Naive B cell (primary cell): Measurements from ENCODE around the gene MYO3B. TPM values are rescaled to one million over a fixed set of nuclear protein-coding genes. Genes with fewer than 3 reads are reported as not detected.

Experiments
- ATAC-seq, 2 donors: fragments of 150-1000 bp; cut with Tn5 transposase; 2 replicates each; pipeline ENCODE4 v1.10.0; 2021; ENCODE audit warnings: low read depth in 2 of 2, mild to moderate bottlenecking in 2 of 2, moderate library complexity in 2 of 2
- DNase-seq: peaks from one replicate; pipeline ENCODE4 v3.0.0; 2022
- H3K27ac Mint-ChIP-seq, 6 donors: one replicate each; pipeline ENCODE4 v1.8.0; 2020 to 2022; ENCODE audit warnings: mild to moderate bottlenecking in 6 of 6, mixed read lengths in 6 of 6, moderate library complexity in 5 of 6, inconsistent platforms in 2 of 6
- H3K27me3 Mint-ChIP-seq, 3 donors: one replicate each; pipeline ENCODE4 v1.8.0; 2021 to 2022; ENCODE audit warnings: mixed read lengths in 3 of 3, mild to moderate bottlenecking in 1 of 3
- H3K36me3 Mint-ChIP-seq, 2 donors: one replicate each; pipeline ENCODE4 v1.8.0; 2020 to 2022; ENCODE audit warnings: mixed read lengths in 2 of 2, inconsistent platforms in 1 of 2, mild to moderate bottlenecking in 1 of 2
- H3K4me1 Mint-ChIP-seq, 3 donors: one replicate each; pipeline ENCODE4 v1.8.0; 2020 to 2022; ENCODE audit warnings: mixed read lengths in 3 of 3, inconsistent platforms in 1 of 3, mild to moderate bottlenecking in 1 of 3, moderate library complexity in 1 of 3
- H3K4me3 Mint-ChIP-seq, 8 donors: one replicate each; pipeline ENCODE4 v1.8.0; 2020 to 2022; ENCODE audit warnings: mild to moderate bottlenecking in 8 of 8, mixed read lengths in 8 of 8, moderate library complexity in 8 of 8, inconsistent platforms in 2 of 8
- H3K9me3 Mint-ChIP-seq, 7 donors: one replicate each; pipeline ENCODE4 v1.8.0; 2020 to 2022; ENCODE audit warnings: mixed read lengths in 7 of 7, mild to moderate bottlenecking in 5 of 7, inconsistent platforms in 2 of 7, moderate library complexity in 1 of 7
- polyA plus RNA-seq, 6 donors: library from polyadenylated mRNA; unstranded; fragments of 300-500 nt; fragmentation: Illumina TruSeq; gene quantifications; one replicate each; pipeline ENCODE4 v1.2.3, GENCODE V29; 2021; ENCODE audit warnings: low read depth in 6 of 6

MYO3B gene
- polyA plus RNA-seq, 6 donors from 2014 or later, result not detected

- H3K27me3 Mint-ChIP-seq, result peaks cover 6 to 16% (median 13%) of the 10 kb centered on the region in 3 donors
- peaks cover 0 to 4% (median 0%) of the 10 kb centered on the region in 7 donors for H3K9me3 Mint-ChIP-seq
- no peak overlapping the region for H3K4me3 Mint-ChIP-seq
Measured at GRCh38 chr2:170492010-170492409, 314.1 kb downstream of the MYO3B start.

GRCh38 chr2:170493426-170494097, 315.6 kb downstream of the MYO3B start:
- no peaks in the 10 kb centered on the region for H3K4me1 Mint-ChIP-seq
- no peak overlapping the region for H3K27ac Mint-ChIP-seq

More at GRCh38 chr2:170492010-170492409, 314.1 kb downstream of the MYO3B start:
- Mint-ChIP-seq H3K4me1 (no peaks in the 10 kb centered on the region), H3K36me3 (no peaks in the 10 kb centered on the region), H3K27ac (no peak overlapping the region)
- ATAC-seq, result no peak
- DNase-seq, result no peak

DNA sequence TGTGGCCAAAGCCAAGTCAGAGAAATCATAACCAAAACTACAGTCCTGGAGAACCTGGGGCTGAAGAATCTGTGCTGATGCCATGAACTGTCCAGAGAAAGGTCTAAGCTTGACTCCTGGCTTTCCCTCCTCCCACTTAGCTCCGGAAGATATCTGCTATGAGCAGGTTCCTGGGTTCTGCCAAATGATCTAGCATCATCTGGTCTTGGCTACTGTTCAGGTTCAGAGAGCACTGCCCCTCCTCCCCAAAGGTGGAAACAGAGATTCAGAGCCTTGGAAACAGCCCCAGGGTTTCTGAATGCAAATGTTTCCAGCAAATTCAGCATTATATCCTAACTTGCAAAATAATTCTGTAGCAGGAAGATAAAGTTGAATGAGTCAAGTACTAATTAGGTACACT, 317.9 kb downstream of the MYO3B start:
- H3K27ac Mint-ChIP-seq, result no peak overlapping the region
- no peak for ATAC-seq
- no peaks in the 10 kb centered on the region for H3K4me1 Mint-ChIP-seq
- no peaks in the 10 kb centered on the region for H3K36me3 Mint-ChIP-seq
- H3K4me3 Mint-ChIP-seq, result no peak overlapping the region
- H3K9me3 Mint-ChIP-seq, result no peaks in the 10 kb centered on the region
- H3K27me3 Mint-ChIP-seq, result peaks cover 6 to 19% (median 8%) of the 10 kb centered on the region in 3 donors
- DNase-seq, result no peak

More at GRCh38 chr2:170493426-170494097, 315.6 kb downstream of the MYO3B start:
- Mint-ChIP-seq H3K9me3 (peaks cover 0 to 4% (median 0%) of the 10 kb centered on the region in 7 donors), H3K4me3 (no peak overlapping the region), H3K27me3 (peaks cover 6 to 16% (median 13%) of the 10 kb centered on the region in 3 donors), H3K36me3 (no peaks in the 10 kb centered on the region)
- ATAC-seq (no peak), DNase-seq (no peak)

DNA sequence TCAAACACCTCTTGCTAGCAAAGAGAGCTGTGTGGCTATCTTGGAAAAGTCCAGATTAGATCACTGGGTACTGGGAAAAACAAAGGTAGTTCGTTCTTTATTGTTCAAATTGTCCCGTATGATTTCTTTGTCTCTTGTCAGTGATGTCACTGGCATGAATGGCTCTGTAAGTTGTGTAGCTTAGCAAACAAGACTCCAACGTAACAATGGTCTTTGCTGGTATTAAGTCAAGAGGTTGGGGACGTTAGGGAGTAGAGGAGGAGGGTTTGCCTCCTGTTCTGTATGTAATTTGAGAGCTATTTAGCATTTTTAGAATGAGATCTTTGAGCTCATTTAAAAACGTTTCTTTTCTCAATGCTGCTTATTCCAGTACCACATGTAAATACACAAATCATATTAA, 320.7 kb downstream of the MYO3B start:
- Mint-ChIP-seq H3K27ac (no peak overlapping the region), H3K36me3 (no peaks in the 10 kb centered on the region), H3K4me3 (no peak overlapping the region), H3K4me1 (no peaks in the 10 kb centered on the region), H3K27me3 (peaks cover 0 to 12% (median 5%) of the 10 kb centered on the region in 3 donors), H3K9me3 (peaks cover 0 to 1% (median 0%) of the 10 kb centered on the region in 7 donors)
- ATAC-seq (no peak), DNase-seq (no peak)

DNA sequence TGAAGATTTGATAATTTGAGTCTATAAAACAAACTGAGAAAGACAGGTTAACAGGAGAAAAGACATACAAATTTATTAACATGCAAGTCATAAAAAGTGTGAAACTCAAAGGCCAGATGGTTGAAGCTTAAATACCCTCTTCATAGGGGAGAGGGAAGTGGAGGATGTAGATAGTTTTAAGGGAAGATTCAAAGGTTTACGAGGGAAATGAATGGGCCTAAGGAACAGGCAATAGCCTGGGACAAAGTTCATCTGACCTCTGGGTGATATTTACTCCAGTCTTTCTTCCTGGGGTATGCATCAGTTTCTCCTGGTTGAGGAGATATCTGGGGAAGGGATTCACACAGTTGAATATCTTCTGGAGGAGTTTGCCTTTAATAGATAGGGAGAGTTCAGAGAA, 322.2 kb downstream of the MYO3B start:
- Mint-ChIP-seq H3K4me3 (no peak overlapping the region), H3K9me3 (peaks cover 0 to 1% (median 0%) of the 10 kb centered on the region in 7 donors), H3K27me3 (peaks cover 0 to 12% (median 5%) of the 10 kb centered on the region in 3 donors), H3K36me3 (no peaks in the 10 kb centered on the region), H3K27ac (no peak overlapping the region), H3K4me1 (no peaks in the 10 kb centered on the region)
- ATAC-seq (no peak), DNase-seq (no peak)

DNA sequence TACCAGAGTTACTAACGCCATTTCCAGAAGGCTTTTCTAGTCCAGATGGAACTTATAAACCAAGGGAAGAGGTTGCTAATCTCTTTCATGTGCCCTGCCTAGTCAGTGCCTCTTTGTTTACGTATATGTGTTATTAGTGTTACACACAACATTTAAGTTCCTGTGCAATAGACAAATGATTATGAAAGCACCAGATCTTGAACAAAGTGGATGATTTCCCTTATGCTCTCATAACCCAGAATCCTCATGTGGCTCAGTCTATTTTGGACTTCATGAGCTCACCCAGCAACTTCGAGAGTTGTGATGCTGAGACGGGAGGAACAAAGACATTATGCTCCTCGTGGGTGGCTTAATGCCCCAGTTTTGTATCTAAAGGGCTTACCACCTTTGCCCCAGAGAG, 322.8 kb downstream of the MYO3B start:
- no peak overlapping the region for H3K4me3 Mint-ChIP-seq
- no peak overlapping the region for H3K27ac Mint-ChIP-seq
- peaks cover 0 to 1% (median 0%) of the 10 kb centered on the region in 7 donors for H3K9me3 Mint-ChIP-seq
- peaks cover 4 to 13% (median 7%) of the 10 kb centered on the region in 3 donors for H3K27me3 Mint-ChIP-seq
- ATAC-seq (no peak), DNase-seq (no peak)
- H3K36me3 Mint-ChIP-seq, result no peaks in the 10 kb centered on the region
- H3K4me1 Mint-ChIP-seq, result peaks cover 0 to 2% (median 1%) of the 10 kb centered on the region in 3 donors

DNA sequence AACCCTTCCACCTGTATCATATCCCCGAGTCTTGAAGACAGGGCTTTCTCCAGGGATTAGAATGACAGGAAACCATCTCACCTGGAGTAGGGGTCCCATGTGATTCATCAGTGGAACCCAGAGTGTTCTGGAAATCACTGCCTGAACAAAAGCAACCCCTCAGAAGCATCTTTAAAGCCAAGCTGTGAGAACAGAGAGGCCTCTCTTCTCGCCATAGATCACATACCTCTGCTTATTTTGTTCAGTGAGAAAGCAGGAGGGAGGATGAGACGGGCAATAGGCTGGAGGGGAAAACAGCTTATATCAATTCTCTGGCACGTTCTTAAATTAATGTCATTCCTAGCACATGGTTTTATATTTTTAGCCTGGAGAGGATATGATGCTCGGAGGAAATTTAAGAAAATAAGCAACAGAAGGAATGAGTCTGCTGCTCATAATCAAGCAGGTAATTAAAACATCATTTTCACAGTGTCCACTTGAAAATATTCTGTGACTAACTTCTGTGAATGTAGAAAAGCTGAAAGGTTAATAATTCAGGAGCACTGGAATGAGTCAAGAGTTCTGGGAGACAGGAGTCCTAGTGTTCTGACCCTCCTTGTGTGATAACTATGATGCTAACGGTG, 323.6 kb downstream of the MYO3B start:
- ATAC-seq (no peak), DNase-seq (no peak)
- peaks cover 0 to 5% (median 3%) of the 10 kb centered on the region in 3 donors for H3K4me1 Mint-ChIP-seq
- no peaks in the 10 kb centered on the region for H3K36me3 Mint-ChIP-seq
- H3K27me3 Mint-ChIP-seq, result peaks cover 8 to 13% (median 10%) of the 10 kb centered on the region in 3 donors
- H3K4me3 Mint-ChIP-seq, result no peak overlapping the region
- H3K27ac Mint-ChIP-seq, result no peak overlapping the region
- peaks cover 0 to 1% (median 0%) of the 10 kb centered on the region in 7 donors for H3K9me3 Mint-ChIP-seq

GRCh38 chr2:170502361-170503130, 324.6 kb downstream of the MYO3B start:
- H3K27ac Mint-ChIP-seq, result no peak overlapping the region
- ATAC-seq (no peak), DNase-seq (no peak)
- H3K4me1 Mint-ChIP-seq, result peaks cover 0 to 5% (median 3%) of the 10 kb centered on the region in 3 donors
- peaks cover 10 to 16% (median 14%) of the 10 kb centered on the region in 3 donors for H3K27me3 Mint-ChIP-seq
- no peak overlapping the region for H3K4me3 Mint-ChIP-seq
- H3K36me3 Mint-ChIP-seq, result no peaks in the 10 kb centered on the region
- peaks cover 0 to 1% (median 0%) of the 10 kb centered on the region in 7 donors for H3K9me3 Mint-ChIP-seq

GRCh38 chr2:170503563-170503962, 325.6 kb downstream of the MYO3B start:
- H3K4me3 Mint-ChIP-seq, result no peak overlapping the region
- peaks cover 0 to 5% (median 3%) of the 10 kb centered on the region in 3 donors for H3K4me1 Mint-ChIP-seq
- DNase-seq (no peak), ATAC-seq (no peak)
- no peaks in the 10 kb centered on the region for H3K36me3 Mint-ChIP-seq
- peaks cover 10 to 18% (median 17%) of the 10 kb centered on the region in 3 donors for H3K27me3 Mint-ChIP-seq
- no peak overlapping the region for H3K27ac Mint-ChIP-seq
- peaks cover 0 to 1% (median 0%) of the 10 kb centered on the region in 7 donors for H3K9me3 Mint-ChIP-seq

DNA sequence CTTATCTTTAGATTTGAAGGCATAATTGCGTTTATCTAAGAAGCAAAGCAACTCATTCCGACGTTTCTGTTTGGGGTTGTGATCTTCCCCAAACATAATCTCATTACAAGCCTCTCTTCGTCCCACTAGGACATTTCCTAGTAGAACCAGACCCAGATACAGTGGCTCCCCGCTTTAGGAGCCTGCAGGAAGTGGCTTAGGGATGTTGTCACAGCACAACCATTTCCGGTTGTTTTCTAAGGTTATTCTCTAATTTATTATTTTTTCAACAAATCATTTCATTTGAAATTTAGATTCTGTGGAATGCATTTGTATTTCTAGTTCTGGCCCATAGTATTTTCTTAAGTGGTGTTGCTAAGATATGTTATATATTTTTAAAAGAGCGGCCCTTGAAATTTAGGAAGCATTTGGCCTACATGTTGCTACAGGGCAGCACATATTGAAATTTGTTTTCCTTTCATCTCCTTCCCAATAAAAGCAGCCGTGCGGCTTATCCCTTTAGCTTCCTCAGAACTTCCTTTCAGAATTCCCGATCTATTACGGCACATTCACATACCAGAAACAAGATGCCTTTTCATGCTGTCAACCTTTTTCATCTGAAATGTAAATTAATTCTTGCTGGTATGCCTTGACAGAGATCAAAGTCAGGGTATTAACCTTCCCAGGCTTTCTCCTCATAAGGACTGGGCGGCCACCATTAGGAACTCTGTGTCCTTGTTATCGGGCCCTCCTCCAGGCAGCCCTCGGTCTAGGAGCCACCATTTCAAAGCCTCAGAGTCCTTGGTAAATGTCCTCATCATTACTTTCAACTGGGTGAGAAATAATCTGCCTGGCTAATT, 326.2 kb downstream of the MYO3B start:
- no peak for DNase-seq
- peaks cover 10 to 18% (median 17%) of the 10 kb centered on the region in 3 donors for H3K27me3 Mint-ChIP-seq
- peaks cover 0 to 5% (median 3%) of the 10 kb centered on the region in 3 donors for H3K4me1 Mint-ChIP-seq
- no peak overlapping the region for H3K4me3 Mint-ChIP-seq
- H3K36me3 Mint-ChIP-seq, result no peaks in the 10 kb centered on the region
- no peak overlapping the region for H3K27ac Mint-ChIP-seq
- ATAC-seq, result no peak
- peaks cover 0 to 1% (median 0%) of the 10 kb centered on the region in 7 donors for H3K9me3 Mint-ChIP-seq

GRCh38 chr2:170504810-170505145, 326.8 kb downstream of the MYO3B start:
- Mint-ChIP-seq H3K27ac (no peak overlapping the region), H3K27me3 (peaks cover 10 to 18% (median 17%) of the 10 kb centered on the region in 3 donors), H3K4me1 (peaks cover 0 to 5% (median 3%) of the 10 kb centered on the region in 3 donors), H3K4me3 (no peak overlapping the region), H3K36me3 (no peaks in the 10 kb centered on the region), H3K9me3 (peaks cover 0 to 1% (median 0%) of the 10 kb centered on the region in 7 donors)
- DNase-seq (no peak), ATAC-seq (no peak)

DNA sequence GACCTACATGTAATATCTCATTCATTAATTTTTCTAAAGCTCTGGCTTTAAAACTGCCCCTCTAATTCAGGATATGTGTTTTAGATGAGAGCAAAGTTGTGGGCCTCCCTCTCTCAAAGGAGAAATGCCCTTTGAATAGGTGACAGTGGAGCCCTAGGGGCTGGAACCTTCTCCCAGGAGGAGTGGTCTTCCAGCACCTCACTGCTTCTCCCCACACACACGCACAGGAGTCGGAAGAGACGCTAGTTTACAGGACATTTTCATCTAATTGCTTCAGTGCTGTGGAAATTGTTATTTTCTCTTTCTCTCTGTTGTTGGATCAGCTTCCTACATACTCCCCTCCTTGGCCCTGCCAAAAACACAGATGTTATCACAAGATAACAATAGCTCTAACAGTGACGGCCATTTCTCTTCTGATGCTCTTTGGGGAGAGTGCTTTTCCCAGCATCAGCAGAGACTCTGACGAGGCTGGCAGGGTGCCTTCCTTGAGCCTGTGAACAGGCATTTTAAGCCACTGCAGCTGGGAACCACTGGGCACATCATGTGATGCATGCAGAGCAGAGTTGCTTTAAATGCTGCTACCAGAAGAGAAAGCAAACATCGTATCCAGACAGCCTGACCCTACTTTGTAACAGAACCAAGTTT, 327.8 kb downstream of the MYO3B start:
- H3K4me1 Mint-ChIP-seq, result peaks cover 0 to 5% (median 3%) of the 10 kb centered on the region in 3 donors
- DNase-seq, result no peak
- no peak overlapping the region for H3K4me3 Mint-ChIP-seq
- ATAC-seq, result no peak
- no peaks in the 10 kb centered on the region for H3K36me3 Mint-ChIP-seq
- peaks cover 0 to 1% (median 0%) of the 10 kb centered on the region in 7 donors for H3K9me3 Mint-ChIP-seq
- no peak overlapping the region for H3K27ac Mint-ChIP-seq
- peaks cover 10 to 17% (median 12%) of the 10 kb centered on the region in 3 donors for H3K27me3 Mint-ChIP-seq
